ENCODE data around the gene KCNE4.

Gene KCNE4, protein sequence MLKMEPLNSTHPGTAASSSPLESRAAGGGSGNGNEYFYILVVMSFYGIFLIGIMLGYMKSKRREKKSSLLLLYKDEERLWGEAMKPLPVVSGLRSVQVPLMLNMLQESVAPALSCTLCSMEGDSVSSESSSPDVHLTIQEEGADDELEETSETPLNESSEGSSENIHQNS

DNA sequence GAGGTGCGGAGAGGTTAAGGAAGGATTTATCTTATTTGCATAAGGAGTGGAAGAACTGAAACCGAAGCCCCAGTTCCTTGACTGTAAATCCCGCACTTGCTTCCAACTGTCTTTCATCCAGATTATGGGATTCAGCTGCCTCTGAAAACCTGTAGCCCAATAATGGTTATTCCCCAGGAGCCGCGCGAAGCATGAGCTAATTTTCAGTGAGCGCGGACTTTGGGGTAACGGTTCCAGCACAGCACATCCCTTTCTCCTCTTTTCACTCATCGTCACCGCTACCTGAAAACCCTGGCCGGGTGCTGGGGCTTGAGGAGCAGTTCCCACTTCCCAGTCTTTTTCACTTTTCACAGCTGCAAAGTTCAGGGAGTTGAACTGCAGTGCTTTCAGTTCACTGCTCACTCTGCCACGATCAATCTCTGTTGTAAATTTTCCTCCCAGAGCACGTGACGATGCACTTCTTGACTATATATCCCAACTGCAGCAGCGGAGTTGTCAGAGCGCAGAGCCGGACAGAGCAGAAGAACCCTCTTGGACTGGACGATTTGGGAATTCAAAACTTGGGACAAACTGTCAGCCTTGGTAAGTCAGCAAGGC is at the start of gene KCNE4:
KCNE4 (plus strand) TSS at position 498 of the 597 bp plus-strand sequence. CDS start 641 bp downstream, outside the sequence.
- Histone ChIP-seq H3K4me3 (ENCODE audit: low read length) (no peak within 1 kb of the TSS), H3K27ac (ENCODE audit: low read length) (no peak within 1 kb of the TSS), H3K27me3 (ENCODE audit: insufficient read depth, low read length) (peaks cover 5% of the 10 kb centered on the region; the same call in 1 of the 2 replicates), H3K9me3 (ENCODE audit: insufficient read depth, low read depth, low read length) (no peaks in the 10 kb centered on the region), H3K9ac (ENCODE audit: low read depth, low read length) (no peak within 1 kb of the TSS; the same call in 1 of the 2 replicates), H3K4me1 (ENCODE audit: insufficient read depth, low read length) (peaks cover 7% of the 10 kb centered on the region; the same call in 1 of the 2 replicates), H3K36me3 (ENCODE audit: insufficient read depth, low read depth, low read length) (no peaks in the 10 kb centered on the region)

DNA sequence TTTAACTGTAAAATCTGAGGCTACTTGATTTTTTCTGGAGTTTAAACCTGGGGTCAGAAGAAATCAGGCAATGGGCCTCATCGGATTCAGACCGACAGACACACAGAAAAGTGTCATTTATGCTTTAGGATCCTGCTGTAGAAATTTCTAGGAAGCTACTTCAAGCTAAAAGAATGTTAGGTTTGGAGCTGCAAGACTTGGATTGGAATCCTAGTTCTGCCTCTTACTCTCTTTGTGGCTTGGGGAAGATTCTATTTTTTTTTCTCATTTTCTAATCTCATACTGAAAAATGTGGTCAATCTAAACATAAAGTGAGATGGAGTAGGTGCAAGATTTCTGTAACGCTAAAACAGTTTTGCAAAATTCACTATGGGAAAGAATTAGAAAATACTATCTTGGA is 48.8 kb upstream of the KCNE4 start:
- H3K4me1 ChIP-seq (ENCODE audit: insufficient read depth, low read length), result no peaks in the 10 kb centered on the region
- H3K27ac ChIP-seq (ENCODE audit: low read length), result no peak overlapping the region
- H3K27me3 ChIP-seq (ENCODE audit: insufficient read depth, low read length), result no peaks in the 10 kb centered on the region
- no peak overlapping the region for H3K9ac ChIP-seq (ENCODE audit: low read depth, low read length)
- no peaks in the 10 kb centered on the region for H3K9me3 ChIP-seq (ENCODE audit: insufficient read depth, low read depth, low read length)
- no peak overlapping the region for H3K4me3 ChIP-seq (ENCODE audit: low read length)
- H3K36me3 ChIP-seq (ENCODE audit: insufficient read depth, low read depth, low read length), result no peaks in the 10 kb centered on the region

DNA sequence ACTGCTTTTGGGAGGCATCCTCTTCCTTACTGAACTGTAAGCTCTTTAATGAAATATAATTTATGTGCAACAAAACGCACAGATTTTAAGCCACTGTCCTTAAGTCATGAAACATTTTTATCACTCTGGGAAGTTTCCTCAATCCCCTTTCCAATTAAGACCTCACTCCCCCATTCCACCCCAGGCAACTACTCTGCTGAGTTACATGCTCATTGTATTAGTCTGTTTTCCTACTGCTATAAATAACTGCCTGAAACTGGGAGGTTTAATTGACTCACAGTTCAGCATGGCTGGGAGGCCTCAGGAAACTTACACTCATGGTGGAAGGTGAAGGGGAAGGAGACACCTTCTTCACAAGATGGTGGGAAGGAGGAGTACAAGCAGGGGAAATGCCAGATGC is 46.5 kb upstream of the KCNE4 start:
- H3K4me3 ChIP-seq (ENCODE audit: low read length), result no peak overlapping the region
- no peaks in the 10 kb centered on the region for H3K27me3 ChIP-seq (ENCODE audit: insufficient read depth, low read length)
- no peak overlapping the region for H3K9ac ChIP-seq (ENCODE audit: low read depth, low read length)
- no peak overlapping the region for H3K27ac ChIP-seq (ENCODE audit: low read length)
- no peaks in the 10 kb centered on the region for H3K4me1 ChIP-seq (ENCODE audit: insufficient read depth, low read length)
- H3K9me3 ChIP-seq (ENCODE audit: insufficient read depth, low read depth, low read length), result no peaks in the 10 kb centered on the region
- no peaks in the 10 kb centered on the region for H3K36me3 ChIP-seq (ENCODE audit: insufficient read depth, low read depth, low read length)

DNA sequence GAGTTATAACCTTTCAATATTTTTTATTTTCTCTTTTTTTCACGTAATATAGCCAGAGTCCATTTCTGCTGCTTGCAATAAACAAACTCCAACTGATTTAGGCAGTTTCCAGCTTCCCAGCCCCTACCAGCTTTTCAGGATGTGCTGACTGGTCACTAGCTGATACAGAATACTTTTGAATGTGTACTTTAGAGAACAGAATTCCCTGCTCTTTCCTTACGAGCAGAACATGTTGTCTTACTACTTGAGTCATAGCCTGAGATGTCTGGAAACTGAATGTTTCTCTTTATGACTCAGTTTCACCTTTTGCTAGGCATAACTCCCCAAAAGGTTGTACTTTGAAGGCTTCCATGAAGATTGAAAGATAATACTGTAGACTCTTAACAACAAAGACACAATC is 44.5 kb upstream of the KCNE4 start:
- Histone ChIP-seq H3K27ac (ENCODE audit: low read length) (no peak overlapping the region), H3K36me3 (ENCODE audit: insufficient read depth, low read depth, low read length) (no peaks in the 10 kb centered on the region)

DNA sequence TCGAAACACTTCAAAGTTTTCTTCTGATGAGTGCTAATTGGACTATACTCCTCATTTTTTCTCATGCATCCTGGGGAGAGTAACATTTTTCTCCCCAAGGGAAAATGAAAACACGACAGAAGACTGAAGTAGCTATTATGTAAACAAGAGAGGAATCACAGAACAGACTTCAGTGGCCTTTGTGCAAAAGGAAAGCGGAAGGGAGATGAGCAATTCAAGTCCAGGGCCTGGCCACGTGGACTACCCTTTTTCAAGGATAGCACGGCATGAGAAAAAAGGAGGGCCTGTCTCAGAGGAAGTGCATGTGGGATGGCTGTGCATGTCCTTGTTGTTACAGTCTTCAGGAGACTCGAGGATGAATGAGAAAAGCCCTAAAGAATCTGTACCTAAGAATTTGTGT is 43.8 kb upstream of the KCNE4 start:
- Histone ChIP-seq H3K9me3 (ENCODE audit: insufficient read depth, low read depth, low read length) (no peaks in the 10 kb centered on the region), H3K27me3 (ENCODE audit: insufficient read depth, low read length) (no peaks in the 10 kb centered on the region), H3K9ac (ENCODE audit: low read depth, low read length) (no peak overlapping the region), H3K4me1 (ENCODE audit: insufficient read depth, low read length) (no peaks in the 10 kb centered on the region), H3K4me3 (ENCODE audit: low read length) (no peak overlapping the region), H3K36me3 (ENCODE audit: insufficient read depth, low read depth, low read length) (no peaks in the 10 kb centered on the region), H3K27ac (ENCODE audit: low read length) (no peak overlapping the region)

More for the DNA sequence above, 44.5 kb upstream of the KCNE4 start:
- H3K27me3 ChIP-seq (ENCODE audit: insufficient read depth, low read length), result no peaks in the 10 kb centered on the region
- no peak overlapping the region for H3K4me3 ChIP-seq (ENCODE audit: low read length)
- H3K9me3 ChIP-seq (ENCODE audit: insufficient read depth, low read depth, low read length), result no peaks in the 10 kb centered on the region
- no peaks in the 10 kb centered on the region for H3K4me1 ChIP-seq (ENCODE audit: insufficient read depth, low read length)
- no peak overlapping the region for H3K9ac ChIP-seq (ENCODE audit: low read depth, low read length)

DNA sequence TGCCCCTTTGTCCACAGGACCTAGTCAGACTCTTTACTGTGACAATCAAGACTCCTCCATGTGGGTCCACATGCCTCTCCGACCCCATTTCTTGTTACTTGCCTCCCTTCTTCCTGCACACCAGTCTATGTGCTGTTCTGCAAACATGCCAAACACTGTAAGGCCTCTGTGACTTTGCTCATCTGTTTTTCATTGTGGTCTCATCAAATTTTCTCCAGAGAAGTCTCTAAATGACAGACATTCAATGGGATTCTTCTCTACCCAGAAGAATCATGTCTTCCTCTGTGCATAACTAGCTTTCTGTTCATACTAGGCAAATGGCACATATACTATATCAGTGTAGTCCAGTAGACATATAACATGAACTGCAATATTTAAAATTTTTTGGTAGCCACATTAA is 43.0 kb upstream of the KCNE4 start:
- no peaks in the 10 kb centered on the region for H3K4me1 ChIP-seq (ENCODE audit: insufficient read depth, low read length)
- H3K36me3 ChIP-seq (ENCODE audit: insufficient read depth, low read depth, low read length), result no peaks in the 10 kb centered on the region
- H3K9me3 ChIP-seq (ENCODE audit: insufficient read depth, low read depth, low read length), result no peaks in the 10 kb centered on the region
- H3K27me3 ChIP-seq (ENCODE audit: insufficient read depth, low read length), result no peaks in the 10 kb centered on the region
- H3K9ac ChIP-seq (ENCODE audit: low read depth, low read length), result no peak overlapping the region
- H3K27ac ChIP-seq (ENCODE audit: low read length), result no peak overlapping the region
- no peak overlapping the region for H3K4me3 ChIP-seq (ENCODE audit: low read length)

DNA sequence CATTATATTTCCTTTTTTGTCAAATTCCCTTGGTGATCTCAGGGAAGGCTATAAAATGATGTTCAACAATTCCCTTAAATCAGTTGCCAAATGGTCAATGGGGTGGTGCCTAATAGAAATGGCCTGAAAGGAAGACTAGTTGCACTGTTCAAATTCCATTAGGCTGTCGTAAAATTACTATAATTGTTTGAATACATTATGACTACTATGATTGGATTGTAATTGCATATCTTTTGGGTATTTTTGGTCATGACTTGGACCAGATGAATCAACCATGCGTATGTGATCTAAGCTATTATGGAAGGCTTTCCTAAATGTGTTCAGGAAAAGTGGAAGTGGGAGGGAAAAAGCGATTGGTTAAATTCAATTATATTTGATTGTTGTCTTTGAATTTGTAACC is 41.3 kb upstream of the KCNE4 start:
- Histone ChIP-seq H3K4me1 (ENCODE audit: insufficient read depth, low read length) (no peaks in the 10 kb centered on the region), H3K9me3 (ENCODE audit: insufficient read depth, low read depth, low read length) (no peaks in the 10 kb centered on the region), H3K9ac (ENCODE audit: low read depth, low read length) (no peak overlapping the region), H3K27me3 (ENCODE audit: insufficient read depth, low read length) (no peaks in the 10 kb centered on the region), H3K4me3 (ENCODE audit: low read length) (no peak overlapping the region), H3K27ac (ENCODE audit: low read length) (no peak overlapping the region), H3K36me3 (ENCODE audit: insufficient read depth, low read depth, low read length) (no peaks in the 10 kb centered on the region)

DNA sequence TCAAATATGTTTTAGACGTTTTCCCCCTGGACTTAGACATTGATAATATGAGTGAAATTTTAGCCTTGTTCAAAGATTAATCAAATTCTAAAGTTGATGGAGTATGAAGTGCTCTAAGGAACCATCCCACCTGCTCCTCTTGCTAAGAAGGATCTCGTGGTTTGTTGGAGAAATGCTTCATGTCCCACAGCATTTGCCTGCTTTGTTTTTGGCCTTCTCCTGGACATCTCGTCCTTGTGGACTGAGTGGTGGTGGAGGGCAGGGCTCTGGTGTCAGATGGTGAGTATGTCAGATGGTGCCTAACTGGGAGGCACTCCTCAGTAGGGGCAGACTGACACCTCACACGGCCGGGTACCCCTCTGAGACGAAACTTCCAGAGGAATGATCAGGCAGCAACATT is 39.7 kb upstream of the KCNE4 start:
- Histone ChIP-seq H3K27me3 (ENCODE audit: insufficient read depth, low read length) (no peaks in the 10 kb centered on the region), H3K27ac (ENCODE audit: low read length) (no peak overlapping the region), H3K9ac (ENCODE audit: low read depth, low read length) (no peak overlapping the region), H3K4me3 (ENCODE audit: low read length) (no peak overlapping the region), H3K36me3 (ENCODE audit: insufficient read depth, low read depth, low read length) (no peaks in the 10 kb centered on the region), H3K4me1 (ENCODE audit: insufficient read depth, low read length) (no peaks in the 10 kb centered on the region), H3K9me3 (ENCODE audit: insufficient read depth, low read depth, low read length) (no peaks in the 10 kb centered on the region)

DNA sequence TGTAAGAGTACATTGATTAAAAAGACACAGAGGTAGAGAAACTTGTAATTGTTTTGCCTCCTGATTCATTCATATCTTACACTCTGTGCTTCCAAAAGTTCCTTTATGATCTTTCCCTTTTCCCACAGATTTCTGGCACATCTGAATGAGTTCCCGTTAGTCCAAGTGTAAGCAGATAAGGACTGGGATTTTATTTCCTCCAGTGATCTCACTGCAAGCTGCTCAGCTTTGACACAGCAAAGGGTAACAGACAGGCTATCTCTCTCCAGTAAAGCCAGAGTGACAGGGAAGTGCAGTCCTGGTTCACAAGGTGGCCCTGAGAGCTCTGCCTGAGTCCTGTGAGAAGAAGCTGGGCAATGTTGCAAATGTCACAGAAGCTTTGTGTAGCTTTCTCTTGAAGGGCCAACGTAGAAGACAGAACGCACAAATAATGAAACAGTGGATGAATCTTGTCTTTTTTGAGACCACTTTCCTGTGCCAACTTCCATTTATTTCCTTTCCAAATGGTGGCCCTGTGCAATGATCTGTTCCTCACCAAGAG is 32.5 kb upstream of the KCNE4 start:
- Histone ChIP-seq H3K27me3 (ENCODE audit: insufficient read depth, low read length) (no peaks in the 10 kb centered on the region), H3K27ac (ENCODE audit: low read length) (no peak overlapping the region), H3K36me3 (ENCODE audit: insufficient read depth, low read depth, low read length) (no peaks in the 10 kb centered on the region), H3K4me3 (ENCODE audit: low read length) (no peak overlapping the region), H3K9ac (ENCODE audit: low read depth, low read length) (no peak overlapping the region), H3K9me3 (ENCODE audit: insufficient read depth, low read depth, low read length) (no peaks in the 10 kb centered on the region; the same call in 1 of the 2 replicates), H3K4me1 (ENCODE audit: insufficient read depth, low read length) (peaks cover 8% of the 10 kb centered on the region; the same call in 1 of the 2 replicates)

DNA sequence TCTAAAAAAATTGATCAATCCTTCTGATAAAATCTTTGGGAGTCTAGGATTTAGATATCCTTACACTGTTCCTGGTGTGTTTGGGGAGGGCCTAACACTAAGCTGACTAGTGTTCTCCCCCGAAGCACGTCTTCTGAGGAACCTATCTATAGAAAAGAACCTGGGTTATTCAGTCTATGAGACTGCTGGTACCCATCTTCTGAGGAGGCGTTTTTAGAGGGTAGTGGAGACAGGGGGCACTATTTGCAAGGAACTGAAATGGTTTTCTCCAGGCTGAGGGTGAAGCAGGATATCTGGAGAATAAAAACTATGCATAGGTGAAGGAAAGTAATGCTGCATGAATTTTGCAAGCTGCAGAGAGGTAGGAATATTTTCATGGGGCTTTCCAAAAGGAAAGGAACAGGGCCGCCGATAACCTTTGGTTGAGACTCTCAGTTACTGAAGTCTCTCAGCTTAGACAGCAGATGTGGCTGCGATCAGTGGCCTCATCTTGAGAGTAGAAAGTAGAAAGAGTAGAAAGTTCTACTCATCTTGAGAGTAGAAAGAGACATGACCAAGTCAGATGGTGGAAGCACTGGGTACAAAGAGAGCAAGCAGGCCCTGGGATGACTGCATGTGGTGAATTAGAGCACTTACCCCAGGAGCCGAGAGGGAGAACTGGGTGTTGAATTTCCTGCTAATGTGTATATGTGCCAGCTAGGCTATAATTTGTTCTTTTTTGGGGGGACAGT is 31.8 kb upstream of the KCNE4 start:
- no peak overlapping the region for H3K9ac ChIP-seq (ENCODE audit: low read depth, low read length)
- no peak overlapping the region for H3K4me3 ChIP-seq (ENCODE audit: low read length)
- H3K4me1 ChIP-seq (ENCODE audit: insufficient read depth, low read length), result peaks cover 8% of the 10 kb centered on the region; the same call in 1 of the 2 replicates
- H3K36me3 ChIP-seq (ENCODE audit: insufficient read depth, low read depth, low read length), result no peaks in the 10 kb centered on the region
- H3K27me3 ChIP-seq (ENCODE audit: insufficient read depth, low read length), result no peaks in the 10 kb centered on the region
- H3K27ac ChIP-seq (ENCODE audit: low read length), result no peak overlapping the region
- no peaks in the 10 kb centered on the region; the same call in 1 of the 2 replicates for H3K9me3 ChIP-seq (ENCODE audit: insufficient read depth, low read depth, low read length)

DNA sequence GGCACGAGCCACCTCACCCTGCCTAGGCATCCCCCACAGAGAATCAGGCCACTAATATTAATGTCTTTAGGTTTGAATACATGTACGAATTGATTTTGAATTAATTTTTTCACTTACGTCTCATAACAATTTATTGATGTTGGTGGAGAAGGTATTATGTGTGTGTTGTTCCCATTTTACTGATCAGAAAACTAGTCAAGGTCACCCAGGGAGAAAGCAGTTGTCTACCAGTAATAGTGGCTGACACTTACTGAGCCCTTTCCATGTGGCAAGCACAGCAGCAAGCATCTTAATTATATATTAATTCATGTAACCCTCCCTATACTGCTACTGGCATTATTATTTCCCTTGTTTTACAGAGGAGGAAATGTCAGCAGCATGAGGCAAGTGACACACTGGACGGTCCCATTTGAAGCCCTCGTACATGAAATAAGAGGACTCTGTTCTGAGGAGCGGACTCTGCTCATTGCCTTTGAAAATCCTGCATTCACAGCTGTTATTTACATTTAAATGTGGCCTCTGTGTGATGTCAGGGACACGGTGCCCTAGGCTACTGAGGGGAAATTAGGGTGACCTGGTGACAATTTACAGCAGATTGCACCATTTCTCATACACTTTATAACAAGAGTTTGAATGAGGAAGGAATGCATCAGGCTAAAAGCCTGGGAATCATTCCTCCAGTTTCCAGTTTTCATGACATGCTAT is 30.9 kb upstream of the KCNE4 start:
- H3K9me3 ChIP-seq (ENCODE audit: insufficient read depth, low read depth, low read length), result no peaks in the 10 kb centered on the region; the same call in 1 of the 2 replicates
- H3K9ac ChIP-seq (ENCODE audit: low read depth, low read length), result no peak overlapping the region
- H3K4me1 ChIP-seq (ENCODE audit: insufficient read depth, low read length), result peaks cover 9% of the 10 kb centered on the region
- no peak overlapping the region for H3K27ac ChIP-seq (ENCODE audit: low read length)
- no peaks in the 10 kb centered on the region for H3K36me3 ChIP-seq (ENCODE audit: insufficient read depth, low read depth, low read length)
- no peak overlapping the region for H3K4me3 ChIP-seq (ENCODE audit: low read length)
- H3K27me3 ChIP-seq (ENCODE audit: insufficient read depth, low read length), result no peaks in the 10 kb centered on the region

Data from iPS-20b (cell line).